Stimulated activated CD8-positive, alpha-beta memory T cell treated with anti-CD3 and anti-CD28 coated beads, Interleukin-15, amount 100 ng/mL, for 1 hour (primary cell): ENCODE results near the gene AP3B1.
"Not testable (repeated sequence)": the region's sequence is repeated elsewhere in the genome, so short reads cannot be mapped to it uniquely, and the experiment has no call there.

ENCODE experiments used
- DNase-seq: peaks from one replicate; pipeline ENCODE4 v3.0.0-alpha.2; 2020; ENCODE audit warnings: low read depth

Gene AP3B1

DNA sequence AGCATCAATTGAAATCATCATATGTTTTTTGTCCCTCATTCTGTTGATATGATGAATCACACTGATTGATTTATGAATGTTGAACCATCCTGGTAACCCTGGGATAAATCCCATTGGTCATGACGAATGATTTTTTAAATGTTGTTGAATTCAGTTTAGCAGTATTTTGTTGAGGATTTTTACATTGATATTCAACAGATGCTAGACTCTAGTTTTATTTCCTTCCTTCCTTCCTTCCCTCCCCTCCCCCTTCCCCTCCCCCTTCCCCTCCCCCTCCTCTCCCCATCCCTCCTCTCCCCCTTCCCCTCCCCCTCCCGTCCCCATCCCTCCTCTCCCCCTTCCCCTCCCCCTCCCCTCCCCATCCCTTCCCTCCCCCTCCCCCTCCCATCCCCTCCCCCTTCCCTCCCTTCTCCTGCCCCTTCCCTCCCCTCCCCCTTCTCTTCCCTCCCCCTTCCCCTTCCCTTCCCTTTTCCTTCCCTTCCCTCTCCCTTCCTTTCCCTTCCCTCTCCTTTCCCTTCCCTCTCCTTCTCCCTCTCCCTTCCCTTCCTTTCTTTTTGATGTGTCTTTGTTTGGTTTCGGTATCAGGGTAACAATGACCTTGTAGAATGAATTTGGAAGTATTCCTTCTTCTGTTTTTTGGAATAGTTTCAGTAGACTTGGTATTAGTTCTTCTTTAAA, 142.8 kb downstream of the AP3B1 start:
- DNase-seq = no peak

DNA sequence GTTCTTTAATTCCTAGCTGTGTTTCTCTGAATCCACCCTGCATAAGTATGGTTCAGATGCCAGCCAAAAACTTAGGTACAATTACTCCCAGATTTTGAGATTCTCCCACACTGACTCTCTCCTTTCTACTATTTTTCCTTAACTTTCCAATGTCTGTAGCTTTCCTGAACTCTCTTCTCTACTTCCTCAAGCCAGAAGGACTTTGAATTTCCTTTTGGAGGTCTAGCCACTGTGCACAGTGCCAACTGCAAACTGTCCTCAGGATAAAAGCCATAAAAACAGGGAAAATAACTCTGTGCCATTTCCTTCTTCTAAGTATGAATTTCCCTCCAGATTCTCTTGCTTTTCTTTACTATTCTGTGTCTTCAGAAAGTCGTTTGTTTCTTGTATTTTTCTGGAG, 157.2 kb downstream of the AP3B1 start:
- no peak for DNase-seq

DNA sequence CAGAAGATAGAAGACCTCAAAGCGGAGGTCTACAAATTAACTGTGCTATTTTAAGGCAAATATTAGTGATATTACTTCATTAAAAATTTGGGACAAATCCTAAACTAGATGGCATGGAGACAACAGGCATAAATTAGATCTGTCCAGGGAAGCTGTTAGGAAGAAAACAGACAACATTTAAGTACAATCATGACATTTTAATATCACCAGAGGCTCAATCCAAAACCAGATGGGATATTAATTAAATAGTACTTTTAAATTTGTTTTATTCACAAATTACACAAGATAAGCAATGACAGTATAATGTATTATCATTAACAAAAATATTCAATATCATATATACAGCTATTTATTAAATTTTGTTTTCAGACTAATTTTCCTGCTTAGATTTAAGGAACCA, 161.1 kb downstream of the AP3B1 start:
- no peak for DNase-seq

DNA sequence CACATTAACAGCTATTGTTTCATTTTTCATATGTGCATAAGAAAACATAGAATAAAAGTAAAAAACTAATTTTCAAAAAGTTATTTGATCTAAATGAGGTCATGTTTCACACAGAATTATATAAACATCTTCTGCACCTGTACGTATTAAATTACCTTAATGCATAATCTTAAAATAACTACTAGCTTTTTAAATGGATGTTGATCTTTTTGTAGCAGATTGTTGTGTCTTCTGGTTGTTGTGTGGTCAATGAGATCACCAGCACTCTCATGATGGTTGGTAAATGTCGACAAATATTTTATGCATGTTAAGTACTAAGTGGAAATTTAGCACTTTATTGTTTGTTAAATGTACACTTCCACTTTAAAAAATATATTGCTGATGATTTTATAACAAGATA, 162.0 kb downstream of the AP3B1 start:
- DNase-seq = no peak

DNA sequence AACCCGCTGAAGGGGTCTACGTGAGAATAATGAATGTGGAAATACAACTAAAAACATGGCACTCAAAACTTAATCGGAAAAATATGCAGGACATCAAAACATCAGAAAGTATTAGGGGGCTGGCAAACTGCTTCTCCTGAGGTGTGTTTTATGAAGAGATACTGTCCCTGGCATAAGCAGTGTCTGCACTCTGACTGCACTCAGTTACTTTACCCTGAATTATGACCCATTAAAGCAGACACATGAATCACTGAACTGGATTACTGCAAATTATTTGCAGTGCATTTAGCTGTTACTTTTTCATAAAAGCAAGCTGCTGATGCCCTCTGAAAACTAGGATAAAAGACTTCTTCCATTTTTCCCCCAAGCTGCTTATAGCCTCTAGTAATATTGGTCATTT, 164.9 kb downstream of the AP3B1 start:
- DNase-seq = no peak

DNA sequence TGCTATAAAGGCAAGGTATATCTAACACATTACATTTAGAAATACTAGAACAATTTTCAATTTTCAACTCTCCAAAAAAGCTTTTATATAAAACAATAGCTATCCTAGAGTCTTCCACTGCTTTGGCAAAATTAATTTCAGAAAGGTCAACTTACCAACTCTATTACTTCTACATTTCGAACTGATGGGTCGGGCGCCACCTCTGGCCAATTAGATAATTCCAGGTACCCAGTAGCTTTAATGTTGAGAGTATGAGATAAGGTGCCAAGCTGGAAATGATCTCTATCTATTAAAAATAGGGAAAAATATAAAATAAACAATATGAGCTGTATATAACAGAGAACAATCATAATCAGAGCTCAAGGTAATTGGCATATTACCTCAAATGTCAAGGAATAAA, 166.6 kb downstream of the AP3B1 start:
- DNase-seq = no peak

DNA sequence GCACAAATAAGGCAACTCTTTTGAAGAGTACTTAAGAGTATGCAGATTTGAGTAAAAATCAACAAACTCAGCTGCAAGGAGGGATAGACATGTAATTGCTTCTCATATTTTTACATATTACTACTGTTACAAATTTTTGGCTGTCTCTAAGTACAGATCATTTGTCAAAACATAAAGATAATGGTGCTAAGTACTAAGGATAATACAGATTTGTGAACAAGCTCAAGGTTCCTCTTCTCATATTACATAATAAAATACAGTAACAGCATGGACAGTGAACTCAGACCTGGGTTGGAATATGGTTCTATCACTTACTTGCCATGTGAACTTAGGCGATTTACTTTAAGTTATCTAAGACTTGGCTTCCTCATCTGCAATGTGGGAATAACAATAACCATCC, 168.0 kb downstream of the AP3B1 start:
- no peak for DNase-seq

DNA sequence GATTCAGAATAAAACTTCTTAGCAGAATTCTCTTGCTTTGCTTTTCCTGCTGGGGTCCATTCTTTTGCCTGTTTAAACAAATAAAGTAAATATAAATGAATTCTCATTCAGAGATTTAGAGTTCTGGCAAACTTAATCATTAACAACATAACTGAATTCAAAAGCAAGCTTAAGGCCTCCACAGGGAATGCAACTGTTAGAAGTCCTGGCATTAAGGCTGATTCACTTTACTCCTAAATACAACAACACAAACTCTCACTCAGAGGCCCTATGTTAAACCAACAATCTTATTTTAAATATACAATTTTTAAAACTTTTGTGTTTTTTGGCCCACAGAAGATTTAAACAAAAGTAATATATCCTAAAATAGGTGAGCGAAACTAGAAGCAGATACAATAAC, 178.3 kb downstream of the AP3B1 start:
- no peak for DNase-seq

DNA sequence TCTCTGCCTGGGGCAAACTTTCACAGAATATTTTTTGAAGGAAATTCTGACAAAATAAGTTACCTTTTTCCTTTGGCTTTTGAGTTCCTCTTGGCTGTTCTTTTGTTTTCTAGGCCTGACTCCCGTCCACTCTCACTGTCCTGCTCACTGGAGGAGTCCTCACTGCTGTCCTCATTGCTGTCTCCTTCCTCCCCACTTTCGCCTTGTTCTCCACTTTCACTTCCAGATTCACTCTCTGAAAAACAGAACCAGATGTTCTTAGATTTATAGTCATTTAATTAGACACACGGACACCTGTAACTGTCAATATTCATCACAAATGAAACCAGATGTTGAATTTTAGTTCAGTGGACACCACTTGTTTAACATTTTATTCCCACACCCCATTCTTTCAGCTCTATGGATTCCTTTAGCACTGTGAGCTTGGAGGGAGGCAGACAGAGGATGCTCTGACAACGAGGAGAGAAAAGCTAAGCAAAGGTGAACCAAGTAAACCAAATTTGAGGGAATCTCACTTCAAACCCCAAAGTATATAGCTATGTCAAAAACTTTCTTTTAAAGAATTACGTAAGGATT, 180.7 kb downstream of the AP3B1 start:
- DNase-seq = no peak

DNA sequence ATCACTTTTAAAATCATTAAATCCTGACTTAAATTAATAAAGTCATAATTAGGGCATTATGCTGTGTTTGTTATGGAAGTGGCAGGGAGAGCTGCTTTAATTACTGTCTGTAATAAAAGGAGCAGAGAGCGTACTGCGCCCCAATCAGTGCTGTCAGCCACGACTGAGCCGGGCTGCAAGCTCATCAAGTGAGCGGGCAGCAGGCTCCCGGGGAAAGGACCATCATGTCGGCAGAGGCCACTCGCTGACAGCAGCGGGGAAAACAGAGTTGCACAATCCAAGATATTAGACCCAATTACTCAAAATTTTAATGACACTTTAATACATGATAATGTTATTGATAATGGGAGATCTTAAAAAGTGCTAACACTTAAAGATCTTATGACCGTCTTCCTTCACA, 181.6 kb downstream of the AP3B1 start:
- no peak for DNase-seq

DNA sequence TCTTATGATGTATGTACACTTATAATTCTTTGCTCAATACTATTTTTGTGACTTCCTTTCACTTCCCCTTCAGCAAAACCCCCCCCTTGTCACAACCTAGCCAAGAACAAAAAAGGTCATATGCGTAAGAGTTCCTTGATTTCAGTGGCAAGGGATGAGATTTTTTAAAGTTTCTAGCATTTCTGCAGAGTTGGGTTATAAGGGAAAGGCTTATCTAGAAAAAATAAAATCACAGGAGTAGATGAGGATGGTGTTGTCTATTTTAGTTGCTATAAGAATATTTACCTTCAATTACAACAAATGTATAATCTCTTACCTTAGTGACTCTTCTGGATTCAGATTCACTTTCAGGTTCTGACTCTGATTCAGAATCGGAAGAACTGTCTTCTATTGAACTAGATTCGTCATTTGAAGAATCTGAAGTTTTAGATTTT, 184.6 kb downstream of the AP3B1 start:
- DNase-seq = no peak

DNA sequence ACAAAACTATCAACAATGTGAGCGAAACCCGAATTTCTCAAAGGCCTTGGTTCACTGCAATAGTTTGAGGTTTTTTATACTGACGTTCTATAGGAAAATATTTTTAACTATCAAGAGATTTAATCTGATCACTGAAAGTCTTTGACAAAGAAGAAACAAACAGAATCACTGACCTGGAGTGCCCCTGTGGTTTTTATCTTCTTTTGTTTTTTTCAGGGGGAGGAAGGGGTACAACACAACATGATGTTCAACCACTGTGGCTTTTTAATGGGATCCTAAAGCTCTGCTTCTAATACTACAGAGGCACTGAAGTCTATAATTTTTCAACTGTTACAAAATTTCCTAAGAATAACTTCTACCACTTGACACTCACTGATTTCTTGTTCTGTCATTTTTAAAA, 185.9 kb downstream of the AP3B1 start:
- no peak for DNase-seq

DNA sequence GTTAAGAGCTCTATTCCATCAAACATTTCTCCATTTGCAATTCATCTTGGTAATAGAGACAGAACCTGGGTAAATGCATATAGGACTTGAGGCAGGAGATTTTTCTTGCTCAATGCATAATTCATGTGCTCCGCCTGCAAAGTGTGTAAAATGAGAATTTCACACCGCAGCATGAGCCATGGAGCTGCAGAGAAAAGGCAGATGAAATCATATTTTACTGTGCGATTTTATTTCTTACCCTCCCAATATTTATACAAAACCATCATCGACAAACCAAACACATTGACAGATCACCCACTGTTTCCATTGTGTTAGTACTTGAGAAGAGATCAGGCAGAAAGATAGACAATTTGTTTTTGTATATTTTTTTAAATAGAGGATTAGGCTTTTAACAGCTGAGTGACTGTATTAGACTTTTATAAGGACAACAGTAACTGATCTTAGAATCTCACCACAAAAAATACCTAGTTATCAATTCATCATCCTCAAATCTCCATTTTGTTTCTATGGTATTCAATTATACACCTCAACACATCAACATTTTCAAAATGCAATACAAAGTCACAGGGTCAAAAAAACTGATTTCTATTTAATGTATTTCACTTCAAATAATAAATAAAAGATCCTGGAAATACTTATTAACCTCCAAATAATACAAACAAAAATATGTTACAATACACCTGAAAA, 191.1 kb downstream of the AP3B1 start:
- DNase-seq = no peak

DNA sequence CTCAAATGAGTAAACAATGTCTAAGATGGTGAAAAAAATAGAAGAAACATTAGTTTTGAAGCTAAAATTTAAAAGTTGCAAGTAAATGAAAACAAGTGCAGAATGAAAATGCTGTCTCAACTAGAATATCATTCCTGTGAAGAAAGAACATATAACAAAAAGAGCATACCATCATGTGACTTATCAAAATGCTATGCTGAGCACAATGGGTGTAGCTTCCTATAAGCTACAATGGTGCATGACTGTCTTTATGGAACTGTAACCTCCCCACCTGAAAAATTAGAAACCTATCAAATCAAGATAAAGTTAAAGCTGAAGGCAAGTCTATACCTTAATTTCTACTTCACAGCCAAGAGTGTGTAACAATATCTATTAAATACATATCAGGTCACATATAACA, 192.0 kb downstream of the AP3B1 start:
- no peak for DNase-seq

DNA sequence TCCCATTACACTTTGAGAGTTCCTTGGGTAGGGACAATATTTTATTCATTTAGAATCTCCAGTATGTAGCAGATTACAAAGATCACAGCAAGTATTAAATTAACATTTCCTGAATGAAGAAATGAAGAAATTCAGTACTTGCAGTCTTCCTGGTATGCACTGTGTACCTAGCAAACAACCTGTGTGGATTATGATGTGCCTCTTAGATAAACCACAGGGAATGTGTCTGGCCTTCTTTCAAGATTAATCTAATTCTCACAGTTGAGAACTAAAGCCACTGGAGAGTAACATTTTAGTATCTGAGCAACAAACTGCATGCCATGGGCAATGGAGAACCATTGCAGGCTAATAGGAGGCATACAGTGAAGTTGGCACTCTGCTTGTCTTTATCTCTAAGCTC, 199.4 kb downstream of the AP3B1 start:
- DNase-seq = no peak

DNA sequence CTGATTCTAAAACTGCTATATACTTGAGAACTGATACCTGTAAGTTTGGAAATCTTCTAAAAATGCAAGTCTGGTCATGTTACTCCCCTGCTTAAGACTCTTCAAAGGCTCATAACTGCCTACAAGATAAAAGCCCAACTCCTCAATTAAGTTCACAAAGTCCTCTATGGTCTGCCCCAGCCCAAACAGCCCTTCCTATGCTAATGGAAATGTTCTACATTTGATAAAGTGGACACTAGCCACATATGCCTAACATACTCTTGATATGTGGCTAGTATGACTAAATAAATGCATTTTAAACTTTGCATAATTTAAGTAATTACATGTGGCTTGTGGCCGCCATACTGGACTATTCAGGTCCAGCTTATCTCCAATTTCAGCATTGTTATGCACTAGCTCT, 204.5 kb downstream of the AP3B1 start:
- no peak for DNase-seq

DNA sequence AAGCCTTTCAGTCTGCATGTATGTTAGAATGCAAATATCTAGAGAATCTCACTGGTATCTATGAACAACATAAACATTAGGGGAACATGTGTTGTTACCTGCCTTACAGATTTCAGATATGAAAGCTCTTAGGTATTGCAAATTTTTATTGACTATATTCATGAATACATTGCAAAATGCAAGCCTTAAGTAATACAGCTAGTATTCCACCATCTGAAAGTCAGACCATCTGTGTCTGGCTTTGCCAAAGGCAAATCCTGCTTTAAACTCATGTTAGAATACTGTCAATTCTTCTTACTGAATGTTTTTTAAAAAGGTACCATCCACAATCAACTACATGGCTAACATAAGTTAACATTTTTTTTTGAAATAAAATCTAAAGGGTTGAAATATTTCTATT, 215.6 kb downstream of the AP3B1 start:
- no peak for DNase-seq

DNA sequence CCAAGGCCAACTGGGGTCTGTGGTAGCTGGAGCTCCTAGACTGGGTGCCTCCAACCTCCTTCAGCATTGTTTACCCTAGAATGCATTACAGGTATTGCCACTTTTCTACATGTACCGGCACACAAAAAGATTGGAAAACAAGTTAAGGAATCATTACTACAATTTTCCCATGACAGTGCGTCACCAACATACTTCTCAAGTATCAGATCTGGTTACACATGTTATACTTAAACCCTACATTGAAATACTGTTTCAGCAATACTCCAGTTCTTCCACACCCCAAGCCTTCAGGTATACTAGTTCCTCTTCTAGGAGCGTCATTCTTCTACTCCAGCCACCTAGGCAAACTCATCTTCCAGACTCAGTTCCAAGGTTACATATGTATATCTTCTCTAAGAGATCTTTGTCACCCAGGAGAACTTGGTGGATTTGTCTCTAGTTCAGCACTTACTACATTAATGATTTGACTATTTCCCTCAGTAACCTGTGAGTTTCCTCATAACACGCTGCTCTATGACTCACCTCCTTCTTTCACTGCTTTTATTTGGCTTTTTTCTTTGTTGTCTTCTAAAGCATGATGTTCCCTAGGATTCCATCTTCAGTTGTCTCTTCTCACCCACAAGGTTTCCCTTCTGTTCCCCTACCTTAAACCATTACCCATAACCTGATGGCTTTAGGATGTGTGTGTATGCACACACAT, 217.0 kb downstream of the AP3B1 start:
- DNase-seq = no peak

DNA sequence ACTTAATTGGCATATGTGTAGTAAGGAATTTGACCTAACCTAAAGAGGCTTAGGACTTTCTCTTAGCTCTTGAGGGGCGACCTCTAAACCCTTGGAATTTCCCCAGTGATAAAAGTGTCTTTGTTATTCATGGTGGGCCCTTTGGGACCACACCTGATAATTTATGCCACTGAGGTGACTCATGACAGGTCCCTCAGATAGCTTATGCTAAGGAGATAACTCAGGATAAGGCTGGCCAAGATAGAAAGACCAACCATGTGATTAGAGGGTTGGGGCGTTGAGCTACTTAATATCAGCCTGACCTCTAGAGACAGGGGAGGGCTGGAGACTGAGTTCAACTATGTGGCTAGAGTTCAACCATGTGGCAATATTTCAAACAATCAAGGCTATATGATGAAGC, 218.1 kb downstream of the AP3B1 start:
- no peak for DNase-seq

DNA sequence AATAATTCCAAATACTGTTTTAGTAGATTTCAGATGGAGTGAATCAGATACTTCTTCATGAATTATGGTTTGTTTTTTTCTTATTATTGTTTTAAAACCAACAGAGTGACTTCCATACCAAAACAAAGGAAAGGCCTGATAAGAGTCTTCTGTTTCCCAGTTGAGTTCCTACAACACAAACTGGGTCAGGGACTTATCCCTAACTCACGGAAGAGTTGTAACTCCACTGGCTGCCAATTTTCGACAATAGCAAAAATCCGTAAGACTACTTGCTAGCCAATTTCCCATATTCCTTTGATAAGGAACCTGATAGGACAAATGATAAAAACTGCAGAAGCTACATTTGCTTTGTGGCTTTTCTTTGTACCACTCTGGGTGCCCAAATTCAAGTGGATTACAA, 219.2 kb downstream of the AP3B1 start:
- no peak for DNase-seq

DNA sequence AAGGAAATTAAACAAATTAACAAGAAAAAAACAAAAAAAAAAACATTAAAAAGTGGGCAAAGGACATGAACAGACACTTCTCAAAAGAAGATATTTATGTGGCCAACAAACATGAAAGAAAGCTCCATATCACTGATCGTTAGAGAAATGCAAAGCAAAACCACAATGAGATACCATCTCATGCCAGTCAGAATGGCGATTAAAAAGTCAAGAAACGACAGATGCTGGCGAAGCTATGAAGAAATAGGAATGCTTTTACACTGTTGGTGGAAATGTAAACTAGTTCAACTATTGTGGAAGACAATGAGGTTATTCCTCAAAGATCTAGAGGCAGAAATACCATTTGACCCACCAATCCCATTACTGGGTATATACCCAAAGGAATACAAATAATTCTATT, 223.8 kb downstream of the AP3B1 start:
- DNase-seq = not testable (repeated sequence)

DNA sequence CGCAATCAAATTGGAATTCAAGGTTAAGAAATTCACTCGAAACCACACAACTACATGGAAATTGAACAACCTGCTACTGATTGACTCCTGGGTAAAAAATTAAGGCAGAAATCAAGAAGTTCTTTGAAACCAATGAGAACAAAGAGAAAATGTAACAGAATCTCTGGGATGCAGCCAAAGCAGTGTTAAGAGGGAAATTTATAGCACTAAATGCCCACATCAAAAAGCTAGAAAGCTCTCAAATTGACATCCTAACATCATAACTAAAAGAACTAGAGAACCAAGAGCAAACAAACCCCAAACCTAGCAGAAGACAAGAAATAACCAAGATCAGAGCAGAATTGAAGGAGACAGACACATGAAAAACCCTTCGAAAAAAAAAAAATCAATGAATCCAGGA, 226.9 kb downstream of the AP3B1 start:
- not testable (repeated sequence) for DNase-seq

DNA sequence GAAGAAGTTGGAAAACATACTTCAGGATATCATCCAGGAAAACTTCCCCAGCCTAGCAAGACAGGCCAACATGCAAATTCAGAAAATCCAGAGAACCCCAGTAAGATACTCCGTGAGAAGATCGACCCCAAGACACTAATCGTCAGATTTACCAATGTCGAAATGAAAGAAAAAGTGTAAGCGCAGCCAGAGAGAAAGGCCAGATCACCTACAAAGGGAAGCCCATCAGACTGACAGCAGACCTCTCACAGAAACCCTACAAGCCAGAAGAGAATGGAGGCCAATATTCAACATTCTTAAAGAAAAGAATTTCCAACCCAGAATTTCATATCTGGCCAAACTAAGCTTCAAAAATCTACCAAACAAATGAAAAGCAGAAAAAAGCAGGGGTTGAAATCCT, 227.8 kb downstream of the AP3B1 start:
- not testable (repeated sequence) for DNase-seq
